H54 (cell line): ENCODE results near the gene SCYGR3.

Experiments
- DNase-seq: peaks from one replicate; pipeline ENCODE4 v3.0.0; 2011; ENCODE audit warnings: low spot score, mixed read lengths; ENCODE audit not compliant: insufficient read length
- FAIRE-seq: peaks from 3 replicates; lab custom pipeline; 2011; peaks lifted over from hg19 to GRCh38; lab: Jason Lieb, UNC
- POLR2A ChIP-seq: IDR thresholded peaks from 2 replicates; pipeline ENCODE4 v1.6.1; 2011; ENCODE audit warnings: low read depth, mild to moderate bottlenecking, low read length

SCYGR3 gene

DNA sequence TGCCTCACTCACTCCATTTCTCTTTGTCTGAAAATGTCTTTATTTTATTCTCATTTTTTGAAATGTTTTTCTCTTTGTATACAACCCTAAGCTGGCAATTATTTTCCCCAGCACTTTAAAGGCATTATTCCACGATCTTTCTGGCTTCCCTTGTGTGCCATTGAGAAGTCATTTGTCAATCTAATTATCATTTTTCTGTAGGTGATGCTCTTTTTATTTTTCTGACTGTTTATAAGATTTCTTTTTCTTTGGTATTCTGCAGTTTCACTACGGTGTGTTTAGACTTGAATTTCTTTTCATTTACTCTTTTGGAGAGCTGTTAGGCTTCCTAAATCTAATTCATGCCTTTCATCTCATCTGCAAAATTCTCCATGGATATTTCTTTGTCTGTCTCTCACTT, 10.8 kb upstream of the SCYGR3 start:
- TF ChIP-seq POLR2A = no peak
- FAIRE-seq = no peak

GRCh38 chr2:227623226-227623625, 8.6 kb upstream of the SCYGR3 start:
- TF ChIP-seq POLR2A = no peak
- FAIRE-seq = no peak
- no peak for DNase-seq

More for the DNA sequence above, 10.8 kb upstream of the SCYGR3 start:
- DNase-seq = no peak

DNA sequence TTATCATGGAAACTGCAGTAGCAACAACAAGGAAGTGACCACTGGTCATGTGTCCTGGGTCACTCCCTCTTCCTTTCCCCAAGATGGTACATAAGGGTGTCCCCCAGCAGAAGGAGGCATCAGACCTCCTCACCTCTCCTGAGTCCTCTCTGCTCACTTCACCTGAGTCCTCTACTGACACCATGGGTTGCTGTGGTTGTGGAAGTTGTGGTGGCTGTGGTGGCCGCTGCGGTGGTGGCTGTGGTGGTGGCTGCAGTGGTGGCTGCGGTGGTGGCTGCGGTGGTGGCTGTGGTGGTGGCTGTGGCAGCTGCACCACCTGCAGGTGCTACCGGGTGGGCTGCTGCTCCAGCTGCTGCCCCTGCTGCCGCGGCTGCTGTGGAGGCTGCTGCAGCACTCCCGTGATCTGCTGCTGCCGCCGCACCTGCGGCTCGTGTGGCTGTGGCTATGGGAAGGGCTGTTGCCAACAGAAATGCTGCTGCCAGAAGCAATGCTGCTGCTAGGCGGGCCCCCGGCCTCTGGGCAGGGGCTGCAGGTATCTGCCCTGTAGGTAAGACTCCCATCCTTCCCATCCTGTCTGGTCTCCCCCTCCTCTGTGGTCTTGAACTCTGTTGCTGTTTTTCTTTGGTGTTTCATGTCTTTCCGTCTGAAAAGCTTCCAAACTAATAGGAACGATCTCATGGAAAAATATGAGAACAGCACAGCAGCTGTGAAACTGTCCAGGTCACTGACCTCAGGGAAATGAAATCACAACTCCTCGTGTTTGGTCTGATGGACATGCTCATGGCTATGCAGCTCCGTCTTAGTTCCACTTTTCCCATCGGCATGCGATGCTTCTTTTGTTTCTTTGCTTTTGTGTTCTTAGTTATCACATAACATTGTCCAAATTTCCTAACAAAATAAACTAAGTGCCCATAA, 2.9 kb upstream of the SCYGR3 start, which contains the start of gene SCYGR4:
Gene SCYGR4, plus strand, starts transcription at position 183 of the 915 bp plus-strand sequence. Its CDS starts 0 bp downstream, at position 183.
- no peak for TF ChIP-seq POLR2A
- no peak for DNase-seq
- FAIRE-seq = no peak

DNA sequence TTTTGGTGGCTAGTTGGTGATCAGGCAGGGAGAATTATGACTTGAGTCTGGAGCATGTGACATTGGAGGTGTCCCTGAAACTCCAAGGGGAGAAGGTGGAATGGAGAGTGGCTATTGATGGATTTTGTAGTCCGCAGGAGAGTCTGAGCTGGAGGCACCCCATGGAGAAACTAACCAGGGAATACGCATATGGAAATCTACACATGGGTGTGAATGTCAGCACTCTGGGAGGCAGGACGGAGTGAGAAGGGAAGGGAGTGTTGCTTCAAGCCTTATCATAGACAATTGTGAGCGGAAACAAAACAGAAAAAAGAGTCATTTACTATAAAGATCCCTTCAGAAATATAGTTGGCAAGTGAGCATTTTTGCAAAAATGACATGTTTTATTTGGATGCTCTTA, 2.0 kb upstream of the SCYGR3 start:
- FAIRE-seq = no peak
- no peak for TF ChIP-seq POLR2A

GRCh38 chr2:227615906-227616305, 1.3 kb upstream of the SCYGR3 start:
- DNase-seq (no peak), FAIRE-seq (no peak)
- TF ChIP-seq POLR2A = no peak

More for the DNA sequence above, 2.0 kb upstream of the SCYGR3 start:
- no peak for DNase-seq

DNA sequence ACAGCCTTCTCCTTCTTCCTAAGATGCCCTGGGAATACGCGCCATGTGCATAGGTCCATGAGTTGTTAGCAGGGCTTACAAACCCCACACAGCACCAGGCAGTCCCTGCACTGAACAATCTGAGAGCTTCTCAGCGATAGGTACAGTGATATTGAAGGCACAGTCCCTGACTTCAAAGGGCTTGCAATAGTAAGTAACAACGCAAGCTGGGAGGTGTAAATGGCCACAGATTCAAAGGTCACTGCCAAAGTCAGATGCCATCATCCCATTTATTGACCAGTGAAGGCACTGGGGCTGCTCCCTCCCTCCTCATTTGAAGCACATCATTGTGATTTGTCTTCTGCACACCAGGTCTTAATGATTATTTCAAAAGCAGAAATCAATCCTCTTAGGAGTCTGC, 541 bp upstream of the SCYGR3 start:
- FAIRE-seq (no peak), DNase-seq (no peak)
- TF ChIP-seq POLR2A = no peak

DNA sequence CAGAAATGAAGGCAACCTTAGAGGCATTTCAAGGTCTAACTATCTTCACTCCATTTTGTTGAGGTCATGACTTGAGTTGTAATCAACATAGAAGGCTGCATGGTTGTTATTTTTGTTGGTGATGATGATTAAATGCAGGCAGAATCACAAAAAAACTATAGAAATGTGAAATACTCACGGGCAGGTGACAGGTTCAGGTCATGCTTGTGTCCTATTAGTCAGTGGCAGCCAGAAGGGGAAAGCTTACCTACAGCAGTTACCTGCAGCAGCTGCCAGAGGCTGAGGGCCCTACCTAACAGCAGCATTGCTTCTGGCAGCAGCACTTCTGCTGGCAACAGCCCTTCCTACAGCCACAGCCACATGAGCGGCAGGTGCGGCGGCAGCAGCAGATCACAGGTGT, 394 bp downstream of the SCYGR3 start:
- no peak for FAIRE-seq
- DNase-seq = no peak
- TF ChIP-seq POLR2A = no peak

DNA sequence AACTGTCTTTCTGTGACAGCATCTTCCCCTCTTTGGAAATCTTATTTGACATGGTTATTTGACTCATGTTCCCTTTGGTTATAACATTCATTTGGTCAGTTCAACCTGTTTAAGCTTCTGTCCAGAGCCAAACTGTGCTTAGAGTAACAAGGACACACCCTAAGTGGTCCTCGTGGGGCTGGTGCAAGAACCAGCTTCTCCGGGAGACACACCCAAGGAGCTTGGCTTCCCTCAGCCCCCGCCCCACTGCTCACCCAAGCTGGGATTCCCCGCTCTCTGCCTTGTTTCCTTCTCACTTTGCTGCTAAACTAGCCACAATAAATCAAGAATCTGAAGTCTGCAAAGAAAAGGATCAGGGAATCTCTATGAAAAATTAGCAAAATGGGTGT, 1.4 kb downstream of the SCYGR3 start:
- DNase-seq = no peak

DNA sequence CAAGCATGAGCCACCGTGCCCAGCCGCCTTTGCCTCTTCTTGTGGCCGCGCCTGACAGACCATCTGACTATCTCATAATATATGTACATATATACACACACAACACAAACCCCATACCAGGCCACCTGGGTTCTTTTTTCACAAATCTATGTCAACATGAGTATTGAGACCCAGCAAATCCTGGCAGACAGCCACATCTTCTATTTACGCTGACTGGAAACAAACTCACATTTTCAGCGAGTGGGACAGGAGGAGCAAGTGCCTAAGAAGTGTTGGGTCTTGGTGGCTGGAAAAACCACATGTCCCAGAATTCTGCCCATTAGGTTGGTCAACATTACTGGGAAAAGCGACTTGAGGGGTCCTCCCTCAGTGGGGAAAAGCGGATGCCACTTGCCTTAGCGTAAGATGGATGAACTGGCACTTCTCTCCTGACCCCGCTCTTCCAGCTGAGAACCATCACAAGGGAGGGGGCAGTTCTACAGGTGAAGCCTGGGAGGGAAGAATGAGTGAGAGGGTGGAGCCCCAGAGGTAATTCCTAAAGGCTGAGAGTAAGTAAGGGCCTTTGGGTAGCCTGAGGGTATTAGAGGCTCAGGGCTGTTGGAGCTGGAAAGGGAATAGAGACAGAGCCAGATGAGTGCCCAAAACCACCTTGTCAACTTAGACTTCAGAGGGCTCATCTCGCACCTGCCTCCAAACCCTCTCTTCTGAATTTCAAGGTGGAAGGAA, 1.9 kb downstream of the SCYGR3 start:
- no peak for DNase-seq
- no peak for TF ChIP-seq POLR2A
- FAIRE-seq = no peak

More for the DNA sequence above, 1.4 kb downstream of the SCYGR3 start:
- TF ChIP-seq POLR2A = no peak
- FAIRE-seq = no peak

DNA sequence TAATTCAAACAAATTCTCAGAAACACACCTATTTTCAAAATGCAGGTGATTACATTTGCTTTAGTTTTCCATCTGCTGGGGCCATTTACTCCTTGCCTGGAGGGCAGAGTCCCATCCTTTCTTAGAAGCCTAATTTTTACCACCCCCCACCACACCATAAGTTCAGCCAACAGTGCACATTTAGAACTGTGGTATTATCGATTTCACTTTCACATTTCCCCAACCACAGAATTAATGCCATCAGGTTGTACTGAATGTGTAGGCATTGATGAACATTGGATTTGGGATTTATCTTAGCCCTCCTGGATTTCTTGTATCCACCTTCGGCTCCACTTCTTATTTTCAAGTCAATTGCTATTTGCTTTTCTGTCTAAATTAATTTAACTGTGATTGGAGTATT, 4.5 kb downstream of the SCYGR3 start:
- DNase-seq (no peak), FAIRE-seq (no peak)
- no peak for TF ChIP-seq POLR2A

GRCh38 chr2:227608561-227609338, 5.9 kb downstream of the SCYGR3 start:
- DNase-seq = no peak
- FAIRE-seq = no peak
- TF ChIP-seq POLR2A = no peak

DNA sequence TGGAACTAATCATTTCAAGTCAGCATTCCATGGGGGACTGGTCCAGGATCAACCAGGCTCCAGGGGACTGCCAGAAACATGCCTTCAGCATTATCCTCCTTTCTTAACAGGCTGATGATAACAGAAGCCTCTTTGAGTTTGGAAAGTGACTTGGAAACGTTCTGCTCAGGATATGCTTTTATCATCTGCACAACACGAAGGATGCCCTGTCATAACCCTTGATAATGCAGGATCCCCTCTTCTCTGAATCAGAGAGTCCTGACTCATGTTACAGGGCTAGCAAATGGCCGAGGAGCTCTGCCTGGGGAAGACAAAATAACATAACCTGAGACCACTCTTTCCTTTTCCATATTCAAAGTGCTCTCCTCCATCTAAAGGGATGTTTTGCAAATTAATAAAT, 6.7 kb downstream of the SCYGR3 start:
- FAIRE-seq = no peak
- no peak for DNase-seq

DNA sequence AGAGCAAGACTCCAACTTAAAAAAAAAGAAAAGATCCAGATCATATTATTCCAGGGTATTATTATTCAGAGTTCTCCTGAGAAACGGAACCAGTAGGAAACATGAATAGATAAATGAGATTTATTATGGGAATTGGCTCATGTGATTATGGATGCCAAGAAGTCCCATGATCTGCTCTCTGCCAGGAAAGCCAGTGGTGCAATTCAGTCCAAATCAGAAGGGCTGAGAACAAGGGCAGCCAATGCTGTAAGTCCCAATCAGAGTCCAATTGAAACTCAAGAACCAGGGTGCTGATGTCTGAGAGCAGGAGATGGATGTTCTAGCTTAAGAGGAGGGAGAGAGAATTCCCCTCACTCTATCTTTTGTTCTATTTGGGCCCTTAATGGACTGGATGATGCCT, 8.2 kb downstream of the SCYGR3 start:
- DNase-seq (no peak), FAIRE-seq (no peak)
- no peak for TF ChIP-seq POLR2A

More for the DNA sequence above, 6.7 kb downstream of the SCYGR3 start:
- TF ChIP-seq POLR2A = no peak
